Psoas muscle (tissue), 8 donors: ENCODE results near the gene BCDIN3D. TPM values are rescaled to one million over a fixed set of nuclear protein-coding genes. Genes with fewer than 3 reads are reported as not detected.

Experiments
- ATAC-seq, 4 donors: fragments of 200-7000 bp; cut with Tn5 transposase; one replicate each; pipeline ENCODE4 v1.9.1; 2020; ENCODE audit warnings: moderate library complexity in 3 of 4, mild to moderate bottlenecking in 2 of 4
- DNase-seq, 2 donors: peaks; one replicate each; pipeline ENCODE4 v3.0.0-alpha.2; 2020
- H3K27ac ChIP-seq: fragments of 200-600 bp; one replicate; pipeline ENCODE4 v1.8.0; 2022
- H3K27me3 ChIP-seq, 3 donors: fragments of 200-600 bp in 1 of 3; one replicate each; pipeline versions ENCODE4 v1.6.1 to v1.8.0; 2013 to 2022; ENCODE audit warnings: low read length in 2 of 3, mild to moderate bottlenecking in 2 of 3, moderate library complexity in 1 of 3; ENCODE audit not compliant: insufficient read depth in 3 of 3
- H3K36me3 ChIP-seq, 2 donors: fragments of 200-600 bp in 1 of 2; one replicate each; pipeline versions ENCODE4 v1.6.1 to v1.8.0; 2013 to 2022; ENCODE audit warnings: low read depth in 1 of 2, mild to moderate bottlenecking in 1 of 2, moderate library complexity in 1 of 2; ENCODE audit not compliant: insufficient read depth in 1 of 2
- H3K4me1 ChIP-seq: fragments of 200-600 bp; one replicate; pipeline ENCODE4 v1.8.0; 2022
- H3K4me3 ChIP-seq: fragments of 200-600 bp; one replicate; pipeline ENCODE4 v1.8.0; 2022; ENCODE audit warnings: mild to moderate bottlenecking
- H3K9me3 ChIP-seq: fragments of 200-600 bp; one replicate; pipeline ENCODE4 v1.8.0; 2022
- WGBS, 3 donors: extraction: QIAGEN DNeasy Blood & Tissue Kit; methylation state at CpG; one replicate each; pipeline versions ENCODE4 v1.1.6 to v1.1.7; 2013; 5-methylcytosine and 5-hydroxymethylcytosine counted together
- intact Hi-C, 2 donors: fragments of 100-400 bp; cut with DNase I; formaldehyde crosslinking; loops; one replicate each; pipeline versions ENCODE4 v1.11.0 to v1.14.2; 2022
- polyA plus RNA-seq, 3 donors: library from polyadenylated mRNA; stranded (reverse); fragments of 200-250 nt; gene quantifications; one replicate each; pipeline ENCODE4 v1.2.3, GENCODE V29; 2013
- total RNA-seq, 4 donors: library from RNA; stranded (reverse); fragmentation: NEBNext Ultra II Directional in 2 of 4; extraction: Animal tissue kit (Norgen Biotek cat#: 25700) in 2 of 4; gene quantifications; one replicate each; pipeline versions ENCODE4 v1.2.1 to v1.2.4, GENCODE V29; 2021 to 2023
- TF ChIP-seq, protein P1 (sequence below): fragments of 200-600 bp; IDR thresholded peaks from one replicate; pipeline ENCODE4 v1.8.0; 2022; ENCODE audit warnings: antibody characterized with exemption
- donor health status: healthy with polysubstance abuse.
- donor health status: DM: no; HTN: no; CAD: no; lungs with moderate emphysema.
- donor health status: Bipolar disorder and iron deficiency.
- donor health status: healthy.
- donor health status: DM: yes; HTN: yes; CAD: no.
- donor health status: DM: no; HTN: no; CAD: no.
- donor health status: DM: no; HTN: no; CAD: no.
- donor health status: DM: yes; HTN: yes; CAD: no.

The BCDIN3D gene
- total and polyA plus RNA-seq, 7 donors = 1.6 to 9.0 (median 3.1) TPM

DNA sequence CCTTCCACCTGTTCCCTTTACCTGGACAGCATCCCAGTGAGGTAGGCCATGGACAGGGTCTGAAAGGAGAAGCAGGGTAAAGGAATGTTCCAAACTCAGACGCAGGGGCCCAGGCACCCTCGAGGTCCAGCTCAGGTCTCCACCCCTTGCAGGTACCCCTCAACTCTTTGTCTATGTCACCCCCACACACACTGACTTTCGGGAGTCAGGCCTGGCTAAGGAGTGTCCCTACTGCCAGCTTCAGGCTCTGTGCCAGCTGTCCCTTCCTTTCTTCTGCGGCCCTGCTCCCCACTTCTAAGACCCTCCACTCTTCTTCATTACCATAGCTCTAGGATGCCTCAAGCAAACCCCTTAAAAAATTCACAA is 47.2 kb upstream of the BCDIN3D start:
- TF ChIP-seq, protein P1, sequence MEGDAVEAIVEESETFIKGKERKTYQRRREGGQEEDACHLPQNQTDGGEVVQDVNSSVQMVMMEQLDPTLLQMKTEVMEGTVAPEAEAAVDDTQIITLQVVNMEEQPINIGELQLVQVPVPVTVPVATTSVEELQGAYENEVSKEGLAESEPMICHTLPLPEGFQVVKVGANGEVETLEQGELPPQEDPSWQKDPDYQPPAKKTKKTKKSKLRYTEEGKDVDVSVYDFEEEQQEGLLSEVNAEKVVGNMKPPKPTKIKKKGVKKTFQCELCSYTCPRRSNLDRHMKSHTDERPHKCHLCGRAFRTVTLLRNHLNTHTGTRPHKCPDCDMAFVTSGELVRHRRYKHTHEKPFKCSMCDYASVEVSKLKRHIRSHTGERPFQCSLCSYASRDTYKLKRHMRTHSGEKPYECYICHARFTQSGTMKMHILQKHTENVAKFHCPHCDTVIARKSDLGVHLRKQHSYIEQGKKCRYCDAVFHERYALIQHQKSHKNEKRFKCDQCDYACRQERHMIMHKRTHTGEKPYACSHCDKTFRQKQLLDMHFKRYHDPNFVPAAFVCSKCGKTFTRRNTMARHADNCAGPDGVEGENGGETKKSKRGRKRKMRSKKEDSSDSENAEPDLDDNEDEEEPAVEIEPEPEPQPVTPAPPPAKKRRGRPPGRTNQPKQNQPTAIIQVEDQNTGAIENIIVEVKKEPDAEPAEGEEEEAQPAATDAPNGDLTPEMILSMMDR = no peak
- no peaks in the 10 kb centered on the region for H3K4me1 ChIP-seq
- intact Hi-C loops = no loop called here
- H3K36me3 ChIP-seq = no peaks in the 10 kb centered on the region
- H3K4me3 ChIP-seq = no peak overlapping the region
- WGBS, 3 donors = 69 to 91% (median 83%) methylated on average over 4 of the region's 4 CpGs
- H3K9me3 ChIP-seq = no peaks in the 10 kb centered on the region
- no peak overlapping the region for H3K27ac ChIP-seq
- DNase-seq (no peak), ATAC-seq (no peak)
- H3K27me3 ChIP-seq = peaks cover 0 to 2% (median 0%) of the 10 kb centered on the region in 3 donors

DNA sequence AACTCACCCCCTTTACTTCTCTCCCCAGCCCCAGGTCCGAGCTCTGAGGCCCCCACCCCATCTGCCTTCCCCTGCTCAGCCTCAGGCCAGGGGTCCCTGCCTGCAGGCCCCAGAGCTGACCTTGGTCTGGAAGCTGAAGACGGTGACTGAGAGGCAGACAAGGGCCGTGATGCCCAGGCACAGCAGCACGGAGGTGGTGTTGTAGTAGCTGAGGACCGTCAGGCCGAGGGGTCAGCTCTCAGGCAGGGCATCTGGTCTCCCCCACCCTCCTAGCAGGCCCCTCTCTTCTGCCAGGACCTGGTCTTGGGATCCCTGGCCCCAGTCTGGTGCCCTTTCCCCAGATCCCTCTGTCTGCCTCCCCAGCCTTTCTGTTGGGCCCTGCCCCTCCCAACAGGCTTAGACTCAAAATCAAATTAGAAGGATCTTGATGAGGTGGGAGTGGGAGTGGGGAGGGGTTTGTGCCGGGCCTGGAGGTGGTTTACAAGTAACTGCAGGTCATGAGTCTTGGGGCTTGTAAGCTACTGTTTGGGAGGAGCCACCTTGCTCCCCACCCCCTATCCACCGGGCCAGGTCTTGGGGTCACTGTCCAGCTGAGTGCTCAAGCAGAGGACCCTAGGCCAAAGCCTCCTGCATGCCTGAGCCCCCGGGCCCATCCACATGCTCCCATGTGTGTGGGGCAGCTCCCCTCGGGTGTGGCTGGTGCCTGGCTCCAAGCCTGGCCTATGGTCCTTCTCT is 46.6 kb upstream of the BCDIN3D start:
- DNase-seq = peak in 1 of 2 donors; percentile 29
- Histone ChIP-seq H3K4me1 (no peaks in the 10 kb centered on the region), H3K9me3 (no peaks in the 10 kb centered on the region), H3K27me3 (peaks cover 0 to 2% (median 0%) of the 10 kb centered on the region in 3 donors), H3K36me3 (no peaks in the 10 kb centered on the region), H3K27ac (no peak overlapping the region), H3K4me3 (no peak overlapping the region)
- 81 to 85% (median 84%) methylated on average over 10 of the region's 10 CpGs for WGBS, 3 donors
- no peak for ATAC-seq
- intact Hi-C loops = no loop called here
- TF ChIP-seq, protein P1 = no peak

DNA sequence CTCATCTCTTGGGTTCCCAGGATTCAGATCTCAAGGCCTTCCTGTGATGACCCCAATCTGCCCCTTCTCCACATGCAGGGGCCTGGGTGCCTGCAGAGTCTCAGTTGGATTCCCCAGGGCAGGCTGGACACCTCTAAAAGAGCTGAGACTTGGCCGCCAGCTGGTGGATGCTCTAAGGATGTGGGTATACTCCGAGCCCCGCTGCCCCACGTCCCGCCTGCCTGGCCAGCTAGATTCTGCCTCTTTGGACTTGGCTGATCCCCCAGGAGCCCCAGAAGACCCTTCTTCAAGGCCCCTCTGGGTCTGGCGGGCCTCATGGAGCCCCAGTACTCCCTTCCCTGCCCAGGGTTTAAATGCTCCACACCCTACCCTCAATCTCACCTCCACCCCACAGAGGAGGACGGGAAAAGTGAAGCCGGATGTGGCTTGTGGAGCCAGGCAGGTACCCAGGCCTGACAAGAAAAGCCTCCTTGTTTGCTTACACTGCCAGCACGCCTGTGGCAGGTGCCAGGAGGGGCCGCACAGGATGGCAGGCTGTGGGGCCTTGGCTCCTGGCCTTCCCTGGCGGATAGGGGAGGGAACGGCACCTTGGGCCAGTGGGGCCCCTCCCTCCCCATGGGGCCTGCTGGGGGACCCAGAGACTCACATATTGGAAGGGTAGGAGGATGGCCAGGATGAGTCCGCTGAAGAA is 45.7 kb upstream of the BCDIN3D start:
- no peaks in the 10 kb centered on the region for H3K4me1 ChIP-seq
- TF ChIP-seq, protein P1 = no peak
- no peak overlapping the region for H3K4me3 ChIP-seq
- H3K36me3 ChIP-seq = no peaks in the 10 kb centered on the region
- no peaks in the 10 kb centered on the region for H3K9me3 ChIP-seq
- WGBS, 3 donors = 95 to 96% (median 95%) methylated on average over 13 of the region's 13 CpGs
- DNase-seq = peak in 1 of 2 donors; percentile 32
- H3K27ac ChIP-seq = no peak overlapping the region
- H3K27me3 ChIP-seq = peaks cover 0 to 2% (median 0%) of the 10 kb centered on the region in 3 donors
- intact Hi-C loops = no loop called here
- ATAC-seq = no peak

DNA sequence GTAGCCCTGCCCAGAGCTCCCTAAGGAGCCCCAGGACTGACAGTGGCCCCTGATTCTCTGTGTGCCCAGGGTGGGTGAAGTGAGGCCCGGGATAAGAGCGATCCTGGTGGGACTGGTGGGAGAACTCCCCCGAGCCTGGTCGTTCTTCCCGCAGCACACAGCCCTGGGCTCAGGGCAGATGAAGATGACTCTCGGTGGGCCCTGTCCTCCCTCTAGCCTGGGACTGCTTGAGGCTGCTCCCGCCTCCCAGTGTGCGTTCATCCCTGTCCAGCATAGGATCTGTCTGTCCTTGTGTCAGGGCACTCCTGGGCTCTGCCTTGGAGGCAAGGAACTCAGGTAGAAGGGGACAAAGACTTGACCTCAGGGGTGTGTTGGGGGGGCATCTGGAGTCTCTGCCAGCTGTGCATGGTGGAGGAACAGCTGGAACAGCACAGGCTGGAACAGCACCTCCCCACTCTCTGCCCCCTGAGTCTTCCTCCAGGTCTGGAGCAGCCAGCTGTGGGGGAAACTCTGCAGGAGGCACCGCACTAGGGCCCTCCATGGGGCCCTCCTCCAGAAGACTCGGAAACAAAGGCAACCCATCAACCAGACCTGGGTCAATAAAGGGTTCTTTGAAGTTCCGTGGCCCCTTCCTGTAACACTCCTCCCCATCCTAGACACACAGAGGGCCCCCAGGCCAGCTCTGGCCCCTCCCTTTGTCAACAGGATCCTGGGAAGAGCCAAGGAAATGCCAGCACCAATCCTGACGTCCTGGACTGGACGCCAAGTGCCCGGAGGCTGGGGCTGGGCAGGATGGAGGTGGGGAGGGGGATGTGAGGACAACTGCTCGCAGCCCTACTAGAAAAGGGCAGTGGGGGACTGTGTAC is 44.9 kb upstream of the BCDIN3D start:
- Histone ChIP-seq H3K4me3 (no peak overlapping the region), H3K27ac (no peak overlapping the region), H3K4me1 (no peaks in the 10 kb centered on the region), H3K27me3 (peaks cover 0 to 2% (median 0%) of the 10 kb centered on the region in 3 donors), H3K36me3 (no peaks in the 10 kb centered on the region), H3K9me3 (no peaks in the 10 kb centered on the region)
- WGBS, 3 donors = 77 to 82% (median 79%) methylated on average over 15 of the region's 15 CpGs
- DNase-seq (no peak), ATAC-seq (no peak)
- intact Hi-C loops = no loop called here
- TF ChIP-seq, protein P1 = no peak
